HCT116 (cell line): ENCODE data around the gene SH2D1B.

Experiments
- CTCF ChIP-seq, 3 experiments: fragments of 200-600 bp in 1 of 3; sonication (generic) in 1 of 3; IDR thresholded peaks in 2 of 3; conservative IDR thresholded peaks in 1 of 3; 2 replicates each; pipeline ENCODE4 v1.5.1; 2012 to 2017; ENCODE audit warnings: low read depth in 2 of 3, low read length in 2 of 3, antibody characterized with exemption in 1 of 3, borderline replicate concordance in 1 of 3, control low read depth in 1 of 3, mild to moderate bottlenecking in 1 of 3, mixed read lengths in 1 of 3, mixed run types in 1 of 3, moderate library complexity in 1 of 3; ENCODE audit not compliant: insufficient read depth in 1 of 3
- POLR2A ChIP-seq: IDR thresholded peaks from 2 replicates; pipeline ENCODE4 v1.7.0; 2011; ENCODE audit warnings: borderline replicate concordance; ENCODE audit not compliant: insufficient read depth, insufficient read length; ENCODE audit errors: extremely low read depth
- RAD21 ChIP-seq: IDR thresholded peaks from 2 replicates; pipeline ENCODE4 v1.6.1; 2012; ENCODE audit warnings: low read depth, mild to moderate bottlenecking
- SIN3A ChIP-seq: IDR thresholded peaks from 2 replicates; pipeline ENCODE4 v1.6.1; 2012; ENCODE audit warnings: low read depth
- TCF7L2 ChIP-seq: IDR thresholded peaks from 2 replicates; pipeline ENCODE4 v1.7.0; 2011; ENCODE audit warnings: borderline replicate concordance, inconsistent platforms; ENCODE audit not compliant: insufficient read depth, insufficient read length; ENCODE audit errors: extremely low read depth
- YY1 ChIP-seq: IDR thresholded peaks from 2 replicates; pipeline ENCODE4 v1.6.1; 2011; ENCODE audit warnings: low read length, low read depth, moderate library complexity, mild to moderate bottlenecking; ENCODE audit not compliant: insufficient replicate concordance; ENCODE audit errors: extremely low read depth

GRCh38 chr1:162381941-162382750 is 29.8 kb downstream of the SH2D1B start:
- no peak for TF ChIP-seq YY1
- TF ChIP-seq CTCF (IDR thresholded peaks at IDR 0.05 in 2 of 3, conservative IDR thresholded peaks at IDR 0.05 in 1 of 3; ENCODE audit: borderline replicate concordance in 1 of 3, insufficient read depth in 1 of 3, low read depth in 2 of 3, low read length in 2 of 3), result no peak
- no peak for TF ChIP-seq POLR2A
- no peak for TF ChIP-seq RAD21
- TF ChIP-seq TCF7L2, result no peak
- TF ChIP-seq SIN3A, result no peak
